ENCODE measurements around the gene CPB2.

DNA sequence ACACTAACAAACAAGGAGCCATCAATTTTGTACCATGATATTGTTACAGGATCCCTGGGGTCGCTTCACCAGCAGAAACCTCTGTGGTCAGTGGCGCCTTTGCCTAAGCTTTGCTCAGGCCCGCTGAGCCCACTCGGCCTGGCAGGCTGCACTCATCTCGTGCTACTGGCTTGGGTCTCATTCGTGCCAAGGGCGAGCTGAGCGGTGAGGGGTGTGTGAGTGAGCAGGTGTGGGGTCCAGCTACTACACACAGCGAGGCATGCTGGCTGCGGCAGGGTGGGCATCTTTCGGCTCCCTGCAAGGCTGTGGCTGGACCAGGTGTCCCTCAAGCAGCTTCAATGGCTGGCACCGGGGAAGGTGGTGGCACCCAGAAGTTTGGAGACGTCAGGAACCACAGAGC lies 19.1 kb downstream of the CPB2 start:
- no peak for TF ChIP-seq RAD21 (IDR thresholded peaks at IDR 0.05 in 1 of 2, conservative IDR thresholded peaks at IDR 0.05 in 1 of 2; ENCODE audit: low read depth in 2 of 2, low read length in 2 of 2)
- TF ChIP-seq, protein P1, sequence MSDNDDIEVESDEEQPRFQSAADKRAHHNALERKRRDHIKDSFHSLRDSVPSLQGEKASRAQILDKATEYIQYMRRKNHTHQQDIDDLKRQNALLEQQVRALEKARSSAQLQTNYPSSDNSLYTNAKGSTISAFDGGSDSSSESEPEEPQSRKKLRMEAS (IDR thresholded peaks at IDR 0.05), result no peak

Data from H1 (cell line).